Activated CD4-positive, alpha-beta T cell treated with anti-CD3 and anti-CD28 coated beads, Interleukin-2, amount 10 ng/mL, durations not matched to agents 7 days and 5 days (primary cell): ENCODE results near the gene UNC5B. TPM values are rescaled to one million over a fixed set of nuclear protein-coding genes. Genes with fewer than 3 reads are reported as not detected.

Experiments
- CTCF ChIA-PET: fragments of 350-600 bp; sonication (Branson Sonifier 250); formaldehyde crosslinking; loops from one replicate; lab custom pipeline; 2021; ENCODE audit warnings: antibody characterized with exemption; lab: Charles Lee
- POLR2A ChIA-PET: fragments of 350-600 bp; sonication (Branson Sonifier 250); formaldehyde crosslinking; loops from one replicate; lab custom pipeline; 2021; ENCODE audit warnings: antibody characterized with exemption; lab: Charles Lee
- DNase-seq: peaks from one replicate; pipeline ENCODE4 v3.0.0-alpha.2; 2020
- H3K27ac Mint-ChIP-seq: one replicate; pipeline ENCODE4 v1.8.0; 2021; ENCODE audit warnings: mild to moderate bottlenecking, moderate library complexity, mixed read lengths
- H3K27me3 Mint-ChIP-seq: one replicate; pipeline ENCODE4 v1.8.0; 2021; ENCODE audit warnings: mixed read lengths
- H3K36me3 Mint-ChIP-seq: one replicate; pipeline ENCODE4 v1.8.0; 2021; ENCODE audit warnings: low read depth, mixed read lengths
- H3K4me1 Mint-ChIP-seq: one replicate; pipeline ENCODE4 v1.8.0; 2021; ENCODE audit warnings: mixed read lengths
- H3K4me3 Mint-ChIP-seq: one replicate; pipeline ENCODE4 v1.8.0; 2021; ENCODE audit warnings: mild to moderate bottlenecking, moderate library complexity, mixed read lengths
- H3K9me3 Mint-ChIP-seq: one replicate; pipeline ENCODE4 v1.8.0; 2021; ENCODE audit warnings: mixed read lengths
- total RNA-seq, 2 experiments: library from RNA; stranded (reverse); gene quantifications; one replicate each; pipeline ENCODE4 v1.2.3, GENCODE V29; 2021

Gene UNC5B
- total RNA-seq, 2 experiments from 2014 or later, result not detected

DNA sequence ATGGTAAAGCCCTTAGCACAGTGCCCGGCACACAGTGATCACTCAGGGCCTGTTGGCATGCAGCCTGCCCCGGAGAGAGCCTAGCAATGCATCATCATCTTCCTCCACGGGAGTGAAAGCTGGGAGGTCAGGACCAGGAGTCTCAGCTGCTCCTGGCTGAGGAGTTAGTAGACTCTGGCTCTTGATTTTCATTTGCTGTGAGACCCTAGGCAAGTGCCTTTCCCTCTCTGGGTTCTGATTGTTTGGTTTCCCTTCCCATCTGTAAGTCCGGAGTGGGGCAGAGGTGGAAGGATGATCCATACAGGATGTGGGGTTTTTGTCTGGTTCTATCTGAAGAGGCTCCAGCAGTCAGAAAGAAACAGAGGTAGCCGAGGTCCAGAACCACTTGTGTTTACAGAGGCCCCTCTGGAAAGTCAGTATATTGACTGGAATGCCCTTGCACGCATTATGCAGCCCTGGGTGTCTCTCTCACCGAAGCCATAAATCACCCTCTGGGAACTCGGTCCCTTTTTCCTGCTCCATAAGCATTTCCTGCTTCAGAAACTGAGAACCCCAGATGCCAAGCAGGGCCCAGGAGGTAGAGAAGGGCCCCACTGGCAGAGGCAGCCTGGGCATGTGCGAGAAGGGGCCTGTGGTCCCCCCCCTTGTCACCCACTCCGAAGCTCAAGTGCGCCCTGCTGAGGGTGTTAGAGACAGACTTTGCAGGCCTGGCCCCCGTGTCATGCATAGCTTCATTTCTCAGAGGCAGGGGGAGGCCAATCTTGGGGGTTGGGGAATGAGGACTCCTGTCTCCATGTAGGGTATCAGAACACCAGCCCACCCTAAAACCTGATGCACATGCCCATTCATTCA, 8.5 kb downstream of the UNC5B start:
- ChIA-PET CTCF (no interaction called here), POLR2A (no interaction called here)
- no peaks in the 10 kb centered on the region for H3K9me3 Mint-ChIP-seq
- no peak overlapping the region for H3K27ac Mint-ChIP-seq
- H3K27me3 Mint-ChIP-seq, result peaks cover 33% of the 10 kb centered on the region
- no peak overlapping the region for H3K4me3 Mint-ChIP-seq
- peaks cover 8% of the 10 kb centered on the region for H3K4me1 Mint-ChIP-seq
- no peak for DNase-seq
- H3K36me3 Mint-ChIP-seq, result no peaks in the 10 kb centered on the region

DNA sequence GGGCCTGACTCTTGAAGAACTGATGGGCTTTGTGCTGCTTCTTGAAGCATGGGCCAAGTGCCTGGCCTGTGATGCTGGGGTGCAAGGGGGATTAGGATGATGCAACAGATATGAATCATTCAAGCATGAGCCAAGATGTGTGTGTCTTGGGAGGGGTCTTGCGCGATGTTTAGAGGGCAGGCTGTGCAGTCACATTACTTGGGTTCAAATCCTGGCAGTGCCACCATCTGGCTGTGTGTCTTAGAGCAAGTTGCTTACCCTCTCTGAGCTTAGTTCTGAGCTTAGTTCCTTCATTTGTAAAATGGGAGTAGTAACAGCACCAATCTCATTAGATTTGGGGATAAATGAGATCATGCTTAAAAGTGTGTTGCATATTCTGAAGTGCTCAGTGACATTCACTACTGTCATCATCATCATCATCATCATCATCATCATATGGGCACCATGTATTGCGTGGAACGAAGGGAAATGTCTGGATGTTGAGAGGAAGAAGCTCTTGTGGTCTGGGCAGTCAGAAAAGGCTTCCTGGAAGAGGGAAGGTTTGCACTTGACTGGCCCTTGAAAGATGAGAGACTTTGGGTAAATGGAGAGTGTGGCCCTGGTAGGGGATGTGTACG, 9.3 kb downstream of the UNC5B start:
- no peak overlapping the region for H3K4me3 Mint-ChIP-seq
- no peak for DNase-seq
- ChIA-PET CTCF (no interaction called here), POLR2A (no interaction called here)
- H3K4me1 Mint-ChIP-seq, result peaks cover 6% of the 10 kb centered on the region
- no peak overlapping the region for H3K27ac Mint-ChIP-seq
- H3K27me3 Mint-ChIP-seq, result peaks cover 28% of the 10 kb centered on the region
- H3K36me3 Mint-ChIP-seq, result no peaks in the 10 kb centered on the region
- H3K9me3 Mint-ChIP-seq, result no peaks in the 10 kb centered on the region

DNA sequence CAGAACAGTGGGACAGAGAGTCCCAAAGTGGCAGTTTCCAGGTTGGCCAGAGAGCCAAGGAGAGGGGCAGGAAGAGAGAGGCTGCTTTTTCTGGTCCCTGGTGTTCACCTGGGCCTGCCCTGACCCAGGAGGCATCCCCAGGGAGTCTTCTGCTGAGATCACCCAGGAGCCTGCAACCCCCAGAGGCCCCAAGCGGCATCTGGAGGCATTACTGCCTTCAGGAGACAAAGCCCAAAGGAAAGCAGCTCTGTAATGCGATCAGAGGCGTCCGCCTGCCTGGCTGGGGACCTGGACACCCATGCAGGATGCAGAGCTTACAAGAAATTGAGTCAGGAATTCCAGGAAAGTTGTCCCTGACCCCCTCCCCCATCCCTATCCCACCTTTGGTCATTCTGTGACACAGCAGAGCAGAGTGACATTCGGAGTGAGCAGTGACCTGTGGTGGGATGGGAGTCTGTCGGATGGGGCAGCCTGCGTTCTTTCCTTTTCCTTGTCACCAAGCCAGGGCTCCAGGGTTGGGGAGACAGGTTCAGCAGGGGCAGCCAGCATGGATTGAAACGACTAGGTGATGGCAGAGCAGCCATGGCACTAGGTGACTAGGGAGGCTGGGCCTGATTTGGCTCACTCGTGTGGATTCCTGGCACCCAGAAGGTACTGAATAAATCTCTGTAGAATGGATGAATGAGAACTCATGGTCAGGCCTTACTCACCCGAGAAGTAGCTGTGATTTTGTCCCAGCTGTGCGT, 10.4 kb downstream of the UNC5B start:
- CTCF ChIA-PET, result no interaction called here
- no peak for DNase-seq

DNA sequence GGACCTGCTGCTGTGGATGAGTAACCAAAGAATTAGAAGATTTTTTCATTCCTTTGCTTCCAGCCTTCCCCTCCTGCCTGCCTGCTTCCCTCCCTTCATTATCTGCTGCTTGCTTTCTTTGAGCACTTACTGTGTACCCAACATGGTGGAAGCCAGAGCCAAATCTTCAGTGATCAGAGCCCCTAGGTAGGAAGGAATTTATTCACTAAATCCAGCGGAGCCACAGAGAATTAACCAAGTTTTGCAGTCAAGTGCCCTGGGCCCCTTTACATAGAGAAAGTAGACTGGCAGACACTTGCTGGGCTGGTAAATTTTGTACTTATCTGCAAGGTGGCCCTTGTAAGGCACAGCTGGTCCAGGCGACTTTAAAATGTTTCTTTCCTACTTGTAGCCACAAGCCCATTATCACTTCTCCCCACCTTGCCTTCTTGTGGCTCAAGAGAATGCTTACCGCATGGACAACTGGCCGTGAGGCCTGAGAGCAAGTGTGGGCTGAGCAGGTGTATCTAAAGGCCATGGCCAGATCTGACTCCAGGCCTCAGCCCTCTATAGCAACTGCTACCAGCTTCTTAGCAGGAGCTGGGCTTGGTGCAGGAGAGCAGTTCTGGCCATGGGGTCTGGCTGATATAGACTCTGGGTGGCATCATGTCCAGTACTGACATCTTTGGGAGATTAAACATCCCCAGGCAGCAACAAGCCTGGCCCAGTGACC, 11.1 kb downstream of the UNC5B start:
- Mint-ChIP-seq H3K27ac (no peak overlapping the region), H3K4me3 (no peak overlapping the region), H3K36me3 (no peaks in the 10 kb centered on the region), H3K27me3 (peaks cover 17% of the 10 kb centered on the region), H3K9me3 (no peaks in the 10 kb centered on the region), H3K4me1 (no peaks in the 10 kb centered on the region)
- DNase-seq, result no peak
- ChIA-PET CTCF (no interaction called here), POLR2A (no interaction called here)

More for the DNA sequence above, 10.4 kb downstream of the UNC5B start:
- POLR2A ChIA-PET, result no interaction called here
- Mint-ChIP-seq H3K27me3 (peaks cover 24% of the 10 kb centered on the region), H3K9me3 (no peaks in the 10 kb centered on the region), H3K36me3 (no peaks in the 10 kb centered on the region), H3K4me3 (no peak overlapping the region), H3K27ac (no peak overlapping the region), H3K4me1 (peaks cover 2% of the 10 kb centered on the region)

DNA sequence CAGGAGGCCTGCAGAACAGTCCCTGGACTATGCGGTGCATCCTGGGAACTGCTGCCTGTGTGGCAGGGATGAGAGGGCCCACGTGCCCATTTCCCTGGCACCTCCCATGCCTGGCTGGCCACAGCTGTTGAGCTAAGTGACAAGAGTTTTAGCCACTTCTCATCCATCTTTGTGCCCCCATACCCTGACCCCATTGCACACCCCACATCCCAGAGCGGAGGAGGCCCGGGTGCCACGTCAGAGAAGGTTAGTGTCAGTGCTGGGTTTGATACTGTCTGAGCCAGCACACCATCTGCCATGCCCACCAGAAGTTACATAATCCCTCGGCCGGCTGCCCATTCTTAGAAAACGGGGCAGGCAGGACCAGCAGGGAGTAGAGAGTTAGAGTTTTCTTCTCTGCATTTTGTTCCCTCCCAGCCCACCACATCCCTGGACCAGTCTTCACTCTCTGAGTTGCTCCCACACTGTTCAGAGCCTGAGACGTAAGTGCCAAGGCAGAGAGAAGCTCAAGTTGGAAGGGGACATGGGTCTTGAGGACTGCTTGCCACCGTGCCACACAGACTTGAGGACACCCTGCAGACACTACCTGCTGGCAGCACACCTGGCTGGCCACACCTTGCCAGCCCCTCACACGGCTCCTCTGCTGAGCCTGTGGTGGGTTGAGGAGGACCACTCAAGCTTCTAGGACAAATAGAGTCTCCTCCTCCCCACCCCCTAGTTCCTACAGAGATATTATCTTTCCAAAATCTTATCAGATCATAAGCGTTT, 13.1 kb downstream of the UNC5B start:
- Mint-ChIP-seq H3K4me1 (no peaks in the 10 kb centered on the region), H3K27me3 (peaks cover 7% of the 10 kb centered on the region), H3K4me3 (no peak overlapping the region), H3K27ac (no peak overlapping the region), H3K9me3 (no peaks in the 10 kb centered on the region), H3K36me3 (no peaks in the 10 kb centered on the region)
- ChIA-PET CTCF (no interaction called here), POLR2A (no interaction called here)
- no peak for DNase-seq

DNA sequence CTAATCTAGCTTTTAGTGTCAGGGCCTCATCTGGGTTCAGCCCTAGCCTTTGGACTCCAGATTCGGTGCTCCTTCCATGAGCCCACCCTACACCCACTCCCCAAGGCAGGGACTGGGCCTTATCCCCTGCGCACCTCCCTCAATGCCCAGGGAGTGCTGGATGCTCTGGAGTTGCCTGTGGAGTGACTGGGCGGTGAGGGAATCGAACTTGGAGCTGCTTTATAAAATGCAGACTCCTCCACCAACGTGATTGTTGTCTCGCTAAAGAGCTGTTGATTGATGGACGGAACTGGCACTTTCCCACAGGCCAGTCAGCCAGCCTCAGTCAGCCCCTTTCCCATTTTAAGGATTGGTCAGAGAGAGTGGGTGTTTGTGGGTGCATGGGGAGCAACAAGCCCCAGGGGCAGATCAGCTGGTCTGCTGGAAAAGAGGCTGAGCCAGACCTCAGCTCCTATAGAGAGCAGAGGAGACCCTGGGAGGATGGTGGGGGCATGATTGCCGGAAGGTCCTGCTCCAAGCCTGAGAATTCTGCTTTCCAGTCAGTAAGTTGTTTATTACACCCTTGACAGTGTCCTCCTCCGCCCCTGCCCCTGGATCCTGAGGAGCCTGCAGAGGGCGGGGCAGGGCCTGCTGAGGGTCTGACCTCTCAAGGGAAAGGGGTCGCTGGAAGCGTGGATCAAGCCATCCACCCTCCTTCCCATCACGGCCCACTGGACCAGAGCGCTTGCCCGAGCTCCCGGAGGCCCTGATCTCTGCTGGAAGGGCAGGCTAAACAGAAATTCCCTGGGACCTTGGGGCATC, 16.7 kb downstream of the UNC5B start:
- peaks cover 5% of the 10 kb centered on the region for H3K27me3 Mint-ChIP-seq
- ChIA-PET POLR2A (no interaction called here), CTCF (no interaction called here)
- no peak overlapping the region for H3K4me3 Mint-ChIP-seq
- no peaks in the 10 kb centered on the region for H3K9me3 Mint-ChIP-seq
- no peak for DNase-seq
- no peak overlapping the region for H3K27ac Mint-ChIP-seq
- H3K36me3 Mint-ChIP-seq, result no peaks in the 10 kb centered on the region
- H3K4me1 Mint-ChIP-seq, result no peaks in the 10 kb centered on the region

DNA sequence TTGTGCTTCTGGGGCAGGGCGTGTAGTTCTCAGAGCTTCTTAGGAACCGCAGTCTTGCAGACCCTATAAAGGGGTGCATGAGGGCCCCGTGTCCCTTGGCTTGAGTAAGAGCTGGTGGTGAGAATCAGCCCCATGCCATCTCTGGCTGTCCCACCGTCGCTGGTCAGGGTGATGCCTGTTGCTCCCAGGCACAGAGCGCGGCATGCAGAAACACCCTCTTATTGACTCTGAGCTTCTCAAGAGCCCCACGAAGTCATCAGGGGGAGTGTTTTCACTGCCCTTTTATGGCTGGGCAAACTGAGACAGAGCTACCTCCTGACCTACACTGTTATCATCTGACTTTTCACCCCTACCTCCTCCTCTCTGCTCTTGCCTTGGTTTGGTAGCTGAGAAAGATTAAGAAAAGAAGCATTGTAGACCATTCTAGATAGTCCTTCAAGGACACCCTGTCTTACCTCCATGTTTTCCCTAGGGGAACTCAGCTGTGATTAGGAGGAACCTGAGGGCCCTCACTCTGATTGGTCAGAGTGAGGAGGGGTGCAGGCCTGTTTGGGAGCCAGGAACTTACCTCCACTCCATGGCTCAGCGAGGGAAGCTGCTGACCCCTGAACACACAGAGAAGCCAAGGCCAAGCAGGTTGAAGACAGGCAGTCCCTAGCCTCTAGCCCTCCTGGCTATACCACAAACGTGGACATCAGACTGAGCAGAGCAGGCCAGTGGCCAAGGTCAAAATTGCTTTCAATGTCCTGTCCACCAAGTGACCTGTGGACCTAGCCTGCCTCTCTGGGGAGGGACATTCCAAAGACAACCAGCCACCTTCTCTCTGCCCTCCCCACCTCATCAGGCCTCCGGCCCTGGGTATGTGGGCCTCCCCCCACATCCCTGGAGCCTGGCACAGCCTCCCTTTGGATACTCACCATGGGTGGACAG, 17.6 kb downstream of the UNC5B start:
- DNase-seq, result no peak
- no peaks in the 10 kb centered on the region for H3K9me3 Mint-ChIP-seq
- ChIA-PET POLR2A (no interaction called here), CTCF (interaction anchor here (0.8 kb wide), 1 partner anchor 9 kb away, joined by 3 read pairs; no protein-coding TSS in a partner anchor)
- H3K27ac Mint-ChIP-seq, result no peak overlapping the region
- no peak overlapping the region for H3K4me3 Mint-ChIP-seq
- peaks cover 5% of the 10 kb centered on the region for H3K27me3 Mint-ChIP-seq
- H3K4me1 Mint-ChIP-seq, result no peaks in the 10 kb centered on the region
- no peaks in the 10 kb centered on the region for H3K36me3 Mint-ChIP-seq

DNA sequence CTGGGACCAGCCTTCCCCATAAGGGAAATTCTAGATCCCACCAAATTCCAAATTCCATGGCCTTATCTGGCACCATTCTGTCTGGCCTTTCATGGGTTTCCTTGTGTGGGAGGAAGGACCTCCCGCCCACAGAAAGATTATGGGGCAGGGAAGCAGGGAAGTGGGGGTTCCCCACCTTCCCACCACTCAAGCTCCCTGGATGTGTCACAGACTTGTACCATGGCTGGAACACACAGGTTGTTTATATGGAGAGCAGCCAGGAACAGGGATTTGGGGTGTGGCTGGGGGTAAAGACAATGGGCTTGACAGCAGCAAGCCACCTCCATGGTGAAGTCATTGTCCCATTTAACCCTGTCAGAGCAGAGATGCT, 18.3 kb downstream of the UNC5B start:
- Mint-ChIP-seq H3K4me3 (no peak overlapping the region), H3K27ac (no peak overlapping the region), H3K9me3 (no peaks in the 10 kb centered on the region), H3K36me3 (no peaks in the 10 kb centered on the region), H3K4me1 (no peaks in the 10 kb centered on the region), H3K27me3 (peaks cover 5% of the 10 kb centered on the region)
- POLR2A ChIA-PET, result no interaction called here
- CTCF ChIA-PET, result no interaction called here
- DNase-seq, result no peak

DNA sequence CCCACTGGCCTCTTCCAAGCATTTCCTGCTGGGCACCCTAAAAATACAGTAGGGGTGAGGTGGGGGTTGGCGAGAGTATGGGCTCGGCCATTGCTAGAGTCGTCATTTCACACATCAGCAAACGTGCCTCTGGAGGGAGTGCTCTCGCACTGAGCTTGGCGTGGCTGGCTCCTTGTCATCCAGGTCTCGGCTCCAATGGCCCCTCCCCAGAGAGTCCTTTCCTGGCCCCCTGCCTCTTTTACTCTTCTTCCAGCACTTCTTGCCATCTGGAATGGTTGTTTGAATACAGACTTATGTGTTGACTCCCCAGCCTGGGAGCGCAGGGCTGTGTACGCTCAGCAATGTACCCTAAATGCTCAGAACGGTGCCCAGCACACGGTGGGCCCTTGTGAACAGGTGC, 18.8 kb downstream of the UNC5B start:
- H3K4me3 Mint-ChIP-seq, result no peak overlapping the region
- H3K4me1 Mint-ChIP-seq, result no peaks in the 10 kb centered on the region
- no peak overlapping the region for H3K27ac Mint-ChIP-seq
- H3K27me3 Mint-ChIP-seq, result peaks cover 4% of the 10 kb centered on the region
- H3K9me3 Mint-ChIP-seq, result no peaks in the 10 kb centered on the region
- H3K36me3 Mint-ChIP-seq, result no peaks in the 10 kb centered on the region
- POLR2A ChIA-PET, result no interaction called here
- no peak for DNase-seq
- CTCF ChIA-PET, result no interaction called here

DNA sequence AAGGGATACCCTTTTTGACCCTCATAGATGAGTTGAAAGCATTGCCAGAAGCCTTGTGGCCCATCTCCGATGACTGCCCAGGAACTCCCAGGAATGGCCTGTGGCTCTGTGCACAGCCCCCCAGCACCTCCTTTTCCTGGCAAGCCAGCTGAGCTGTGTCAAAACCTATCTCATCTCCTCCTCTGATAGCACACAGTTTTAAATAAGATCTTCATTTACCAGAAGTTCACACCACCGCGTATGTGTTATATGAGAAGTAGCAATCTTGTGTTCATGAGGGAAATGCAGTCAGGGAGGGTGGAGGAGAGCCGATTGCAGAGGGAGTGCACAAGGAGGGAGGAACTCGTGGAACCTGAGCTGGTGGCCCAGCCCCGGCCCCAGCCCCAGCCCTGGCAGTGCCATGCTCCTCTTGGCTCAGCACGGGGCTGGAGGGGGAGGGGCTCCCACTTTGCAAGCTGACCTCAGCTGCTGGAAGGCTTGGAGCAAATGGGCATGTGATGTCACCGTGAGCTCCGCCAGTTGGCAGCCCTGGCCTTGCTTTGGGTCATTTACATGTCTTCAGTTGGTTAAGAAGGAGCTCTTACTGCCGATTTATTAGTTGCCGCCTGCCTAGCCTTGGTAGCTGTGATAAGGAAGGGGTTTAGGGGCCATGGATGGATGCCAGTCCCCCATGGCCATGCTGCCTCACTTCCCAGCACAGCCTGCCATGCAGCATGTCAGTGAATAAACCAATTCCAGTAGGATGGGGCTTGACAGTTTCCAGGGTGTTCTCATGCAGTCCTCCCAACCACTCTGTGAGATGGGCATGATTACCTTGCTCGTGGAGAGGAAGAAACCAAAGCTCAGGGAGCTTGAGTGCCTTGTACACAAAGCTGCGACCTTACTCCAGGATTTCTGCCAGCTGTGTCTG, 20.0 kb downstream of the UNC5B start:
- POLR2A ChIA-PET, result no interaction called here
- CTCF ChIA-PET, result interaction anchor here (1.3 kb wide), 1 partner anchor 17 kb away, joined by 5 read pairs; no protein-coding TSS in a partner anchor
- Mint-ChIP-seq H3K27ac (no peak overlapping the region), H3K27me3 (peaks cover 1% of the 10 kb centered on the region), H3K36me3 (no peaks in the 10 kb centered on the region), H3K9me3 (no peaks in the 10 kb centered on the region), H3K4me3 (no peak overlapping the region), H3K4me1 (no peaks in the 10 kb centered on the region)
- DNase-seq, result no peak
